HPDE6-E6E7 (cell line): ENCODE data around the gene LGALS12.

Source experiments
- DNase-seq: peaks from one replicate; pipeline ENCODE4 v3.0.0; 2011; ENCODE audit warnings: missing footprints; ENCODE audit errors: extremely low spot score

The LGALS12 gene

DNA sequence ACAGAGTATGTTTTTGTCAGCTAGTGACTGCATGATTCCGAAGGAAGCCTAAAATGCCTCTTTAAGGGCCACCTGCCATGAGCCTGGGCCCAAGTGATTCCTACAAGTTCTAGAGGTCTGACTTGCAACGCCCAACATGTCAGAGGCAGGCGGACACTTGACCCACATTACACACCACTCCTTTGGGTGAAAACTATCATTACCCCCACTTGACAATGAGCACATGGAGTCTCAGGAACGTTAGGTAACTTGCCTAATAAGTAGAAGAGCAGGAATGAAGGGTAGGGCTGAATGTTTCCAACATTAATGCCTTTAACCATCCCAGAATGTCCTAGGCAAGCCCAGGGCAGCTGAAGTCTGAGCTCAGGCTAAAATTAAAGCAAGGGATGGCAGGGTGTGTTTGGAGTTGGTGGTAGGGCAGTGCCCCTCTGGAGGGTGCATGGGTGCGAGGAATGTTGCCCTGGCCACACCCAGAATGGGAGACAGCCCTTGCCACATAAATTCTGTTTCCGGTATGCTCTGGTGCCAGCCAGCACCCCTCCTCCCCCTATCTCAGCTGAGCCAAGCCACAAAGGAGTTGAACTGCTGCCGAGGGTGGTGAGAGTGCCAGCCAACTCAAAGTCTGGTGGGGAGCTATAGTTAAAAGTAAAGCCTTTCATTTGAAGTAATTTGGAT, 54.8 kb downstream of the LGALS12 start:
- DNase-seq, result no peak

DNA sequence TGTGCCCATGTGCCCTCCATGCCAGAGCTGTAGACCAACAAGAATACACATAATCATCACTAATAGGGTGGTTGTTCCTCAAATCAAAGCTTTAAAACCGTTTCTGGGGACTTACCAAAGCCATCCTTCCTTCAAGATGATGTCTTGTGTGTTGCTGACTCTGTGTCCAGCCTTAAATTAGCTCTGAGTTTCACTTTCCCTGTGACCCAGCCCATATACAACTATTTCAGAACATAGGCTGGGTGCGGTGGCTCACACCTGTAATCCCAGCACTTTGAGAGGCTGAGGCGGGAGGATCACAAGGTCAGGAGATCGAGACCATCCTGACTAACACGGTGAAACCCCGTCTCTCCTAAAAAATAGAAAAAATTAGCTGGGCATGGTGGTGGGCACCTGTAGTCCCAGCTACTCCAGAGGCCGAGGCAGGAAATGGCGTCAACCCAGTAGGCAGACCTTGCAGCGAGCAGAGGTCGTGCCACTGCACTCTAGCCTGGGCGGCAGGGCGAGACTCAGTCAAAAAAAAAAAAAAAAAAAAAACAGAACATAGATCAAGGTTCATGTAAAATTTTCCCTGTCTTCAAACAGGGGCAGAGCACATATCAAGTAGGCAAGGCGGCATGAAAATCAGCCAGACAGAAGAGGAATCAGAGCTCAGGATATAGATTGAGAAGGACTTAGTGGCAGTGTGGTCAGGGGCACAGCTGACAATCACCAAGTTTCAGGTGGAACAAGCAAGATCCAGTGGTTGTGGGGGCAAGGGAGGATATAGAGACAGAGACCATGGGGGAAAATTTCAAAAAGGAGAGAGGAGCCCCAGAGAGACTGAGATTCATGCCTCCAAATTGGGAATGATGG, 57.5 kb downstream of the LGALS12 start, which contains the start of gene PLAAT2:
Gene PLAAT2, minus strand, starts transcription at position 179 of the 855 bp plus-strand sequence. Its CDS starts 55 bp downstream, at position 124.
- DNase-seq, result no peak

DNA sequence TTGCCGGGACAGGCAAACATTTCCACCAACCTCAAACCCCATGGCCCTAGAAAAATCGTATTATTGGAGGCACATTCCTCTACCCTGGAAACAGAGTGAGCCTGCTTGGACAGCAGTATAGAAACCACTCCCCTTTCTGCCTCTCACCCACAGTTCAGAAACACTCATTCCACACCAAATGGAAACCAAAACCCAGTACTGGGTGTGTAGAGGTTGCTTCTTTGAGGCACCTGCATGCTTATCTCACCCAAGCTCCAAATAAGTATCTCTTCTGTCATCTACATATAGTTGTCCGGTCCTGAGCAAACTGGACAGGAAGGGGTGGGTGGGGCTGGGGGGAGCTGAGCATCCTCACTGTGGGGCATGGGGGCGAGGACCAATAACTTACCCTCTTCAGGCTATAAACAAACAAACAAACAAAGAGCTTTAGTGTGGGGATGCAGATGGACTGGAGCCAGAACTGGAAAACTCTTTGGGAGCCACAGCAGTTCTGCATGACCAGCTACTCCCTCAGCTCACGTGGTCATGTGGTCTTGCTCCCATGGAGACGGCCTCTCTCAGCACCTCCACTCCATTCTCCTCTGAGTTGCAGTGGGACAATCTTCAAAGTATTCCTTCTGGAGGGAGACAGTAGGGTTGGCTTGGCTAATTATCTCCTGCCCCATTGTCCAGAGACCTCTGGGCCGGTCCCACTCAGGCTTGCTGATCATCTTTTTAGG, 58.3 kb downstream of the LGALS12 start:
- no peak for DNase-seq

DNA sequence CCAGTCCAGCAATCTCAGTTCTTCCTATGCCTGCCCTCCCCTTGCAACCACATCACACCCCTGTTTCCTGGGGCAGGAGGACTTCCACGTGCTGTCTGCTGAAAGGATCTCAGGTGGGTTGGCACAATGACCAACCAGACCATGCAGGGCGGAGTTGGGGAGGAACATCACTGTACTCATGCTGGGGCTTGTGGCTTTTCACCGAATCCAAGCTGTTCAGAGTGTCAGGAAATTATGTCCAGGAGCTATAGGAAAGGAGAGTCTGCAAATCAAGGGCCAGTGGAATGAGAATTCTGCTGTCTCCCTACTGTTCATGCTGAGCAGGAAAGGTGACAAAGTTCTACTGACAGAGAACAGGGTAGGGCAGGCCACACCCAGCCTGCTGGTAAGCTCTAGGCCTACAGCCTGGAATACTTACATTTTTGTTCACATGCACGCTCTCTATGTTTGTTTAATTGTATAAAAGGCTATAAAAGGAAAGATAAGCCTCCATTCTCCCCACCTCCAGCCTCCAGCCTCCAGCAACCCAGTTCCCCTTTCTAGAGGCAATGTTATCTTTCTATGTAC, 59.0 kb downstream of the LGALS12 start:
- DNase-seq, result no peak
